Natural killer cell treated with Interleukin-12 subunit alpha and Interleukin-12 subunit beta and Interleukin-15 and Interleukin-18, amount 100 ng/mL, for 72 hours (primary cell): ENCODE measurements around the gene TIMM44. TPM values are rescaled to one million over a fixed set of nuclear protein-coding genes. Genes with fewer than 3 reads are reported as not detected.

ENCODE experiments used
- total RNA-seq, 2 donors: library from RNA; stranded (reverse); gene quantifications; one replicate each; pipeline ENCODE4 v1.2.3, GENCODE V29; 2022

TIMM44 gene
- total RNA-seq, 2 donors from 2014 or later: 76.0 to 126 TPM

Other genes starting within 250 kb of the TIMM44 start
- gene FCER2, start 241.5 kb downstream of the TIMM44 start, total RNA-seq: under 1 TPM in 1 of 2 donors, not detected in 1; 0.78 TPM
- gene CLEC4G, start 211.6 kb downstream of the TIMM44 start, total RNA-seq: not detected
- not detected for gene CD209, start 196.1 kb downstream of the TIMM44 start, total RNA-seq
- gene CLEC4M, start 180.4 kb downstream of the TIMM44 start, total RNA-seq: not detected
- 10 to 100 TPM in 1 of 2 donors, 1 to 10 TPM in 1; 7.8 to 11.5 TPM for gene EVI5L, start 113.4 kb downstream of the TIMM44 start, total RNA-seq
- gene PRR36, start 69.3 kb downstream of the TIMM44 start, total RNA-seq: not detected
- gene LRRC8E, start 55.2 kb downstream of the TIMM44 start, total RNA-seq: not detected
- gene MAP2K7, start 39.8 kb downstream of the TIMM44 start, total RNA-seq: 10 to 100 TPM; 45.2 to 47.1 TPM
- 1 to 10 TPM; 4.7 to 5.6 TPM for gene TGFBR3L, start 28.8 kb downstream of the TIMM44 start, total RNA-seq
- 10 to 100 TPM; 25.4 to 48.6 TPM for gene SNAPC2, start 23.3 kb downstream of the TIMM44 start, total RNA-seq
- under 1 TPM in 1 of 2 donors, not detected in 1; 0.33 TPM for gene CTXN1, start 17.5 kb downstream of the TIMM44 start, total RNA-seq
- 100 to 1,000 TPM; 124 to 137 TPM for gene ELAVL1, start 62.0 kb upstream of the TIMM44 start, total RNA-seq
- under 1 TPM in 1 of 2 donors, not detected in 1; 0.71 TPM for gene CCL25, start 109.1 kb upstream of the TIMM44 start, total RNA-seq
- not detected for gene FBN3, start 205.9 kb upstream of the TIMM44 start, total RNA-seq